Osteocyte (in vitro differentiated cells): Measurements from ENCODE around the gene SEL1L3. TPM values are rescaled to one million over a fixed set of nuclear protein-coding genes. Genes with fewer than 3 reads are reported as not detected.
"Not testable (repeated sequence)": the region's sequence is repeated elsewhere in the genome, so short reads cannot be mapped to it uniquely, and the experiment has no call there.

Source experiments
- DNase-seq: peaks from one replicate; pipeline ENCODE4 v3.0.0; 2021; ENCODE audit warnings: mixed read lengths; ENCODE audit not compliant: unreplicated experiment; ENCODE audit errors: extremely low spot score
- H3K27ac Mint-ChIP-seq: one replicate; pipeline ENCODE4 v1.8.0; 2021; ENCODE audit warnings: mild to moderate bottlenecking, mixed read lengths; ENCODE audit not compliant: unreplicated experiment
- H3K27me3 Mint-ChIP-seq: one replicate; pipeline ENCODE4 v1.8.0; 2021; ENCODE audit warnings: mixed read lengths; ENCODE audit not compliant: unreplicated experiment
- H3K36me3 Mint-ChIP-seq: one replicate; pipeline ENCODE4 v1.8.0; 2021; ENCODE audit warnings: mixed read lengths; ENCODE audit not compliant: unreplicated experiment
- H3K4me1 Mint-ChIP-seq: one replicate; pipeline ENCODE4 v1.8.0; 2021; ENCODE audit warnings: mixed read lengths; ENCODE audit not compliant: unreplicated experiment
- H3K4me3 Mint-ChIP-seq: one replicate; pipeline ENCODE4 v1.8.0; 2021; ENCODE audit warnings: mild to moderate bottlenecking, moderate library complexity, mixed read lengths; ENCODE audit not compliant: unreplicated experiment
- H3K9me3 Mint-ChIP-seq: one replicate; pipeline ENCODE4 v1.8.0; 2021; ENCODE audit warnings: mixed read lengths; ENCODE audit not compliant: unreplicated experiment
- long read RNA-seq: library from polyadenylated mRNA; unstranded; transcript quantifications from one replicate; pipeline ENCODE4 v2.0.0, GENCODE V29; 2021
- total RNA-seq: library from RNA; stranded (reverse); gene quantifications from 2 replicates; pipeline ENCODE4 v1.2.1, GENCODE V29; 2021
- TF ChIP-seq, protein P1 (sequence below): fragments of 200-600 bp; sonication (generic); IDR thresholded peaks from 2 replicates; pipeline ENCODE4 v1.5.0; 2021; ENCODE audit warnings: antibody characterized with exemption, mild to moderate bottlenecking, moderate library complexity

Gene SEL1L3
- 28.0 and 31.5 TPM in 2 replicates for total RNA-seq
- long read RNA-seq, partial matches to known transcripts: 13 of 16 reads
- long read RNA-seq, other reads (novel, unspliced or antisense): 1 of 16 reads

DNA sequence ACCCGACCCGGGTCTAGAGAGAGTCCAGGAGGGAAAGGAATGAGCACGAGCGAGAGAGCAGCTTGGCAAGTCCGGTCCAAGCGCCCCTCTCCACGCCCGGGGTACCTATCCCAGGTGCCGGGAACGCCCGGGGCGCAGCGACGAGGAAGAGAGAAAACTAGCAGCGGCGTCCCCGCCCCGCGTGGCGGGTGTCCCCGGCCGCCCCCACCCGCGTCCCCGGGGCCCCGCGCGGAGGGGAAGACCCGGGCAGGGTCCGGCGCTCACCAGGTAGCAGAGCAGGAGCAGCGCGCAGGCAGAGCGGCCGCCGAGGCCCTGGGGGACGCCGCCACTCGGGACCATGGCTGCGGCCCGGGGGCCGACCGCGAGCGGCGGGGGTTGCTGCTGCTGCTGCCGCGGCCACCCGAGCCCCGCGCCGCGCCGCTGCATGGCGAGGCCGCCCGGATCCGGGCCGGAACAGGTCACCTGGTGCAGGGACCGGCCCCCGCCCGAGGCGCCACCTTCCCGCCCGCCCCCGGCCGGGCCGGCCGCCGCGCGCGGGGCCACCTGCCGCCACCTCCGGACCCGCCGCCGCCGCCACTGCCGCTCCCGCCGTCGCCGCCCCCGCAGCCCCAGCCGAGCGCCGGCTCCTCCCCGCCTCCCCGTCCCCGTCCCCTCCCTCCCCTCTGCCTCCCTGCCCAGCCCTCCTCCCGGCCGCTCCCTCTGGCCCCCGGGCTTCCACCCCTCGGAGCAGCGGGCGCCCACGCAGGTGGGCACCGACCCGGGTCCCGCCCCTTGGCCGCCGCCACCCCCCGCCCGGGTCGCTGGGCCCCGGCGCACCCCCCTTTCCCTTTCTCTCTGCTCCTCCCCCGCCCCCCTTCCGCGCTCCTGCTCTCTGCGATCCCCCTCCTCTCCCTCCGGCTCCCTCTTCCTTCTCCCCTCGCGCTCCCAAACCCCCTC lies at the start of gene SEL1L3:
Gene SEL1L3 (minus strand): TSS at position 578 of the 936 bp plus-strand sequence. CDS start 152 bp downstream, at position 426.
- Mint-ChIP-seq H3K4me3 (peak within 1 kb of the TSS; percentile 99), H3K36me3 (peaks cover 4% of the 10 kb centered on the region), H3K27ac (peak within 1 kb of the TSS; percentile 90), H3K27me3 (no peaks in the 10 kb centered on the region), H3K4me1 (peaks cover 18% of the 10 kb centered on the region), H3K9me3 (no peaks in the 10 kb centered on the region)
- TF ChIP-seq, protein P1, sequence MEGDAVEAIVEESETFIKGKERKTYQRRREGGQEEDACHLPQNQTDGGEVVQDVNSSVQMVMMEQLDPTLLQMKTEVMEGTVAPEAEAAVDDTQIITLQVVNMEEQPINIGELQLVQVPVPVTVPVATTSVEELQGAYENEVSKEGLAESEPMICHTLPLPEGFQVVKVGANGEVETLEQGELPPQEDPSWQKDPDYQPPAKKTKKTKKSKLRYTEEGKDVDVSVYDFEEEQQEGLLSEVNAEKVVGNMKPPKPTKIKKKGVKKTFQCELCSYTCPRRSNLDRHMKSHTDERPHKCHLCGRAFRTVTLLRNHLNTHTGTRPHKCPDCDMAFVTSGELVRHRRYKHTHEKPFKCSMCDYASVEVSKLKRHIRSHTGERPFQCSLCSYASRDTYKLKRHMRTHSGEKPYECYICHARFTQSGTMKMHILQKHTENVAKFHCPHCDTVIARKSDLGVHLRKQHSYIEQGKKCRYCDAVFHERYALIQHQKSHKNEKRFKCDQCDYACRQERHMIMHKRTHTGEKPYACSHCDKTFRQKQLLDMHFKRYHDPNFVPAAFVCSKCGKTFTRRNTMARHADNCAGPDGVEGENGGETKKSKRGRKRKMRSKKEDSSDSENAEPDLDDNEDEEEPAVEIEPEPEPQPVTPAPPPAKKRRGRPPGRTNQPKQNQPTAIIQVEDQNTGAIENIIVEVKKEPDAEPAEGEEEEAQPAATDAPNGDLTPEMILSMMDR: no peak
- DNase-seq: peak; percentile 84

DNA sequence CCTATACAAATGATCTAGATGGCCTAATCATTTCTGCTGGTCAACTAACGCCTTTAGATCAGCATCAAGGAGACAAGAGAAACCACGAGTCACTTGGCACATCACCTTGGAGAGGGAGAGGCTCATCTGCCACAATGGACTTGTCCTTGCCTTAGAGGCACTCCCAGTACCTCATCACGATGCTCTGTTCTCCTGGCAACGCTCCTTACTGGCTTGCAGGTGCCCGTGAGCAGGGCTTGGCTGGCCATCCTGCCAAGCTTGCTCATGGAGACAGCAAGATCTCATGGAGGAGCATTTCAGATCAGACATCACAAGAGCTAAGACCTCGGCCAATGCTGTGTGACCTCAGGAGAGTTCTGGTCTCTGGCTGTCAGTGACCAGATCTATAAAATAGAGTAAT lies 48.6 kb upstream of the SEL1L3 start:
- TF ChIP-seq, protein P1: no peak
- Mint-ChIP-seq H3K4me1 (peaks cover 21% of the 10 kb centered on the region), H3K9me3 (peaks cover 6% of the 10 kb centered on the region)

GRCh38 chr4:25908491-25908901 lies 45.7 kb upstream of the SEL1L3 start:
- Mint-ChIP-seq H3K9me3 (peaks cover 6% of the 10 kb centered on the region), H3K27me3 (no peaks in the 10 kb centered on the region), H3K4me1 (peaks cover 12% of the 10 kb centered on the region), H3K36me3 (no peaks in the 10 kb centered on the region), H3K4me3 (no peak overlapping the region), H3K27ac (peak overlapping the region; percentile 74)
- TF ChIP-seq, protein P1: no peak
- DNase-seq: no peak

More for the DNA sequence above, 48.6 kb upstream of the SEL1L3 start:
- H3K27ac Mint-ChIP-seq: no peak overlapping the region
- H3K36me3 Mint-ChIP-seq: no peaks in the 10 kb centered on the region
- H3K4me3 Mint-ChIP-seq: no peak overlapping the region
- H3K27me3 Mint-ChIP-seq: no peaks in the 10 kb centered on the region
- no peak for DNase-seq

DNA sequence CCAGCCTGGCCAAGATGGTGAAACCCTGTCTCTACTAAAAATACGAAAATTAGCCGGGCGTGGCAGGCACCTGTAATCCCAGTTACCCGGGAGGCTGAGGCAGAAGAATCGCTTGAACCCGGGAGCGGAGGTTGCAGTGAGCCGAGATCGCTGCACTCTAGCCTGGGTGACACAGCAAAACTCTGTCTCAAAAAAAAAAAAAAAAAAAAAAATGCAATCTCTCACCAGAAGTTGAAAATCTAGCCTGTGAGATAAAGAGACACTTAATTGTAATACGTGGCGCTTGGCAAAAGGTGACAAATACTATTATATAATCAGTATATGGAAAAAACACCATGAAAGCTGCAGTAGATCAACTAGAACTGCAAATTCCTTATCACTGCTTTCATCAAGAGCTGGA lies 43.3 kb upstream of the SEL1L3 start:
- not testable (repeated sequence) for H3K4me1 Mint-ChIP-seq, DNase-seq, H3K4me3 Mint-ChIP-seq, H3K9me3 Mint-ChIP-seq, H3K36me3 Mint-ChIP-seq, H3K27ac Mint-ChIP-seq, H3K27me3 Mint-ChIP-seq

- Mint-ChIP-seq H3K4me3 (no peak overlapping the region), H3K27me3 (no peaks in the 10 kb centered on the region), H3K27ac (no peak overlapping the region), H3K4me1 (peaks cover 8% of the 10 kb centered on the region), H3K9me3 (peaks cover 6% of the 10 kb centered on the region), H3K36me3 (no peaks in the 10 kb centered on the region)
- TF ChIP-seq, protein P1: no peak
- DNase-seq: no peak
Measured at GRCh38 chr4:25905371-25905770, 42.6 kb upstream of the SEL1L3 start.
